ENCODE results near the gene PTPRO.

The PTPRO gene

DNA sequence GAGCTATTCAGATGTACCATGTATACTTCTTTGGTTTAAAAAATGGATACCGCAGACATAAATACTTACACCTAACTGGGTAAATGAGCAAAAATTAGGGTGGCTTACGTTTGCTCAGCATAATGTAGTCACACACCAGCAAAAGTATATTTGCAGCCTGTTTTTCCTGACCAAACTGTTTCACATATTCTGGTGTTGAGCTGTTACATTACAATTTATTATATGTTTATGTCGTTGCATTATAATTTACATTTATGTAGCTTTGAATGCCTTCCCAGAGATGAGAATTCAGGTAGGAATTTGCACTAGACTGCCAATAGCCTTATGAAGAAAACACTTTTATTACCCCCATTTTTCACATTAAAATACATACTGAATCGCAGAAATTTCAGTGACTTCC is 183.3 kb downstream of the PTPRO start:
- Mint-ChIP-seq H3K27me3 (ENCODE audit: low read depth) (no peaks in the 10 kb centered on the region), H3K4me3 (no peak overlapping the region), H3K27ac (peak overlapping the region in 2 of 3 experiments; percentile 6 to 22), H3K9me3 (no peaks in the 10 kb centered on the region), H3K36me3 (ENCODE audit: low read depth) (peaks cover 14% of the 10 kb centered on the region), H3K4me1 (peaks cover 8% of the 10 kb centered on the region)
- TF ChIP-seq, protein P1, sequence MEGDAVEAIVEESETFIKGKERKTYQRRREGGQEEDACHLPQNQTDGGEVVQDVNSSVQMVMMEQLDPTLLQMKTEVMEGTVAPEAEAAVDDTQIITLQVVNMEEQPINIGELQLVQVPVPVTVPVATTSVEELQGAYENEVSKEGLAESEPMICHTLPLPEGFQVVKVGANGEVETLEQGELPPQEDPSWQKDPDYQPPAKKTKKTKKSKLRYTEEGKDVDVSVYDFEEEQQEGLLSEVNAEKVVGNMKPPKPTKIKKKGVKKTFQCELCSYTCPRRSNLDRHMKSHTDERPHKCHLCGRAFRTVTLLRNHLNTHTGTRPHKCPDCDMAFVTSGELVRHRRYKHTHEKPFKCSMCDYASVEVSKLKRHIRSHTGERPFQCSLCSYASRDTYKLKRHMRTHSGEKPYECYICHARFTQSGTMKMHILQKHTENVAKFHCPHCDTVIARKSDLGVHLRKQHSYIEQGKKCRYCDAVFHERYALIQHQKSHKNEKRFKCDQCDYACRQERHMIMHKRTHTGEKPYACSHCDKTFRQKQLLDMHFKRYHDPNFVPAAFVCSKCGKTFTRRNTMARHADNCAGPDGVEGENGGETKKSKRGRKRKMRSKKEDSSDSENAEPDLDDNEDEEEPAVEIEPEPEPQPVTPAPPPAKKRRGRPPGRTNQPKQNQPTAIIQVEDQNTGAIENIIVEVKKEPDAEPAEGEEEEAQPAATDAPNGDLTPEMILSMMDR (IDR thresholded peaks at IDR 0.05; ENCODE audit: unreplicated experiment in 3 of 3) = no peak

DNA sequence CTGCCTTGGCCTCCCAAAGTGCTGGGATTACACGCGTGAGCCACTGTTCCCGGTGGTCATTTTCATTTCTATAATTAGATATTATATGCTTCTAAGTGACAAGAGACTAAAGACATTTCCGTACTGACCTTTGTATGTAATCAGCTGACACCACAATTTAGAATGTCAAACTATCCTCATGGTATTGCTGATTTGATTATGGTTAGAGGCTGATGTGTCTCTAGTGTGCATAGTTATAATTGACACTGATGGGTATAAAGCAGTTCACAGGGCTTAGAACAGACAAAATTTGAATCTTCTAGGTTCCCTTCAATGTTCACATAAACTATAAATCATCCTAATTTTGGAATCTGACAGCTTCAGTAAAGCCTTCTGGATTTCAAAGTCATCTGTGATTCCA is 192.7 kb downstream of the PTPRO start:
- Mint-ChIP-seq H3K4me3 (no peak overlapping the region), H3K4me1 (peaks cover 5% of the 10 kb centered on the region), H3K9me3 (no peaks in the 10 kb centered on the region), H3K36me3 (ENCODE audit: low read depth) (peaks cover 18% of the 10 kb centered on the region), H3K27me3 (ENCODE audit: low read depth) (peaks cover 4% of the 10 kb centered on the region), H3K27ac (no peak overlapping the region)
- TF ChIP-seq, protein P1 (IDR thresholded peaks at IDR 0.05; ENCODE audit: unreplicated experiment in 3 of 3) = no peak

DNA sequence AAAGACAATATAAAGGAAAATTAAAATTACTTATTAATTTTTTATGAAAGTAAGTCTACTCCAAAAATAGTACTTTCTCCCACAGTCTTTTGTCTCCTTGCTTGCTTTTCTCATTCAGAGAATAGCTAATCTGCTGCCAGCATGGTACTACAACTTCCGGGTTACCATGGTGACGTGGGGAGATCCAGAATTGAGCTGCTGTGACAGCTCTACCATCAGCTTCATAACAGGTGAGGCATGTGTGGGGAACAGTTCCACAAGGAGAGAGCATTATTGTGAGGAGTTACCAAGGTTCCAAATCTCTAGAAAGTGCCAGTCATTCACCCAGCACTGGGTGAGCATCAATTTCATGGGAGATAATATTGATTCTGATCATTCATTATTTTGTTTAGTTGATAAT is 197.8 kb downstream of the PTPRO start:
- TF ChIP-seq, protein P1 (IDR thresholded peaks at IDR 0.05; ENCODE audit: unreplicated experiment in 3 of 3) = no peak
- Mint-ChIP-seq H3K27ac (no peak overlapping the region), H3K4me3 (no peak overlapping the region), H3K4me1 (peaks cover 5% of the 10 kb centered on the region), H3K9me3 (no peaks in the 10 kb centered on the region), H3K27me3 (ENCODE audit: low read depth) (peaks cover 4% of the 10 kb centered on the region), H3K36me3 (ENCODE audit: low read depth) (peaks cover 18% of the 10 kb centered on the region)

DNA sequence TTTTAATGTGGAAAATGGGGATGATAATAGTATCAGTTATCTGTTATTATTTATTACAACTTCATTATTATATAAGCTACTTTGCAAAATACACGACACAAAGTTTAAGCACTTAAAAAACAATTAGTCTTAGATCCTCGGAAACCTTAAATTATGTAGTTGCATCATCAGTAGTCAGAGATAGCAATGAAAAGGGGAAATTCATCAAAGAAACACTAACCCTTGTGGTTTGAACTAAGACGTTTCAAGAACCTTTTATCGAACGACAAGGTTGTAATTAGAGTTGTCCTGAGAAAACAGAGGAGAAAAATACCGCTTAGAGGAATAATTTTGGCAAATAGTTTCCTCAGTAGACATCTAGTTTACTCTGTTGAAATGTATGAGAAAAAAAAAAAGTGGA is 198.5 kb downstream of the PTPRO start:
- peaks cover 5% of the 10 kb centered on the region for H3K4me1 Mint-ChIP-seq
- peaks cover 18% of the 10 kb centered on the region for H3K36me3 Mint-ChIP-seq (ENCODE audit: low read depth)
- TF ChIP-seq, protein P1 (IDR thresholded peaks at IDR 0.05; ENCODE audit: unreplicated experiment in 3 of 3) = no peak
- H3K4me3 Mint-ChIP-seq = no peak overlapping the region
- H3K9me3 Mint-ChIP-seq = no peaks in the 10 kb centered on the region
- H3K27me3 Mint-ChIP-seq (ENCODE audit: low read depth) = peaks cover 4% of the 10 kb centered on the region
- no peak overlapping the region for H3K27ac Mint-ChIP-seq

DNA sequence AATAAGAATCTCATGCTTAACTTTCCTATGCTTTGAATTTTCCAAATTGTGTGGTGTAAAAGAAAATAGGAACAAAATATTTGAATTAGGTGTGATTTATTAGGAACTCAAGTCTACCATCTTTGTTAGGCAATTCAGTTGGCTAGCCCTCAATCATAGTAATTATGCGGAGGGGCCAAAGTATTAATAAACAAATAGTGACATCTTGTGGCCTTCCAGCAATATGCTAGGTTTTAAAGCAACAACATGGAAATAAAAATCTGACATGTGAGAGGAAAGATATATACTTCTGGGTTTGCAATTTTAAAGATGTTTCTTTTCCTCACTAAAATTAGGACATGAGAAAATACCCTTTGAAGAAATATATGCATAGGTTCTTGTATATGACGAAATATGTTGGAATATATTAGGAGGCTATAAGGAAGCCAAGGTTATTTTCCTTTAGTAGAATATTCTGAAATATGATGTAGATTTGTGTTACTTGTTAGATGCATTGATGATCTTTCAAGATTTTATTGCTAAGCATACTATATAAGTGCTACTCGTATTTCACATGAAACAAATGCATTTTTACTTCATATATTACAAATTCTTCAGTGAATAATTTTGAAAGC is 200.4 kb downstream of the PTPRO start:
- TF ChIP-seq, protein P1 (IDR thresholded peaks at IDR 0.05; ENCODE audit: unreplicated experiment in 3 of 3) = peak; percentile 64 to 69 (median 68)
- H3K4me1 Mint-ChIP-seq = peaks cover 5% of the 10 kb centered on the region
- H3K36me3 Mint-ChIP-seq (ENCODE audit: low read depth) = peaks cover 23% of the 10 kb centered on the region
- H3K9me3 Mint-ChIP-seq = peaks cover 3% of the 10 kb centered on the region
- no peak overlapping the region for H3K4me3 Mint-ChIP-seq
- peak overlapping the region in 2 of 3 experiments; percentile 17 to 30 for H3K27ac Mint-ChIP-seq
- peaks cover under 1% of the 10 kb centered on the region for H3K27me3 Mint-ChIP-seq (ENCODE audit: low read depth)

DNA sequence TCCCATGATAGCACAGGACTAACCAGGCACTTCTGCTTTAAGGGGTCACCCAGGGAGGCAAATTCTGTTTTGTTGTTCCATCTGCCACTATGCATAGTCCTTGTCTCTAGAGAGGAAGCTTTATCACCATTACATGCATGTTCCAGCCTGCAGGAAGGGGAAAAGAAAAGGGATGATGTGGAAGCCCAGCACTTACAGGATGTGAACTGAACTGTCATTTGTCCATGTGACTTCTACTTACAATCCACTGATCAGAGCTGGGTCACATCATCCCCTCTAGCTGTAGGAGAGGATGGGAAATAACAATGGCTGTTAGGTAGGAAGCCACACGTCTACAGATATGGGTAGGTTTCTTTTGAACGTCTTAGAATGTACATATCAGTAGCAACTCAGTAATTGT is 203.1 kb downstream of the PTPRO start:
- Mint-ChIP-seq H3K9me3 (peaks cover 11% of the 10 kb centered on the region), H3K4me3 (no peak overlapping the region), H3K4me1 (no peaks in the 10 kb centered on the region), H3K36me3 (ENCODE audit: low read depth) (peaks cover 26% of the 10 kb centered on the region), H3K27me3 (ENCODE audit: low read depth) (no peaks in the 10 kb centered on the region), H3K27ac (no peak overlapping the region)
- TF ChIP-seq, protein P1 (IDR thresholded peaks at IDR 0.05; ENCODE audit: unreplicated experiment in 3 of 3) = no peak
